IPS-NIHi11 (cell line): ENCODE results near the gene SRI.

Experiments
- DNase-seq: peaks from one replicate; pipeline ENCODE4 v3.0.0; 2012; ENCODE audit warnings: mixed read lengths, low spot score

Gene SRI

DNA sequence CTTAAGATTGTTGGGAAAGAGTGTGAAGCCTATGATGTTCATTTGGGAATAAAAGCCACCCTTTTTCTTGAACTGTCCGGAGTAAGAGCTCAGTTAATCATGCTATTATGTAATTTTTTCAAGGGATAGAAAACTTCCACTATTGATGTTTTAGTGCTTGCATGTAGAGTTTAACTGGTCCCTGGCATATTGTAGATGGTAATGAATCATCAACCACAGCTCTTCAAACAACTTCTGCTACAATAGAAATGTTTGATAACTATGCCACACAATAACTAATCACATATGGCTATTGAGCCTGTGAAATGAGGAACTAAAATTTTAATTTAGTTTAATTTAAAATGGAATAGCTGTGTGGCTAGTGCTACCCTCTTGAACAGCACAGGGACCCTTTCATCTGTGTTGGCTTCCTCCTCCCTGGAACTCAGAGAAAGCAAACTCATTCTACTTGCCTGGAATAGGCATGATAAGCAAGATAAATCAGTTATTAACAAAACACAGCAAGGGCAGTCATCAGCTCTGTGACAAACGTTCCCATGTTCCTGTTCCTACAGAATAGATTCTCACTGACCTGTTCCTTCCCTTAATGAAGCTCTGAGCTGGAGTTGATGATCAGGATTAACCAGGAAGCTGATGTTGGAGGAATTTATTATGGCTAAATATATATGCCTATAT, 4.9 kb upstream of the SRI start:
- DNase-seq, result no peak

DNA sequence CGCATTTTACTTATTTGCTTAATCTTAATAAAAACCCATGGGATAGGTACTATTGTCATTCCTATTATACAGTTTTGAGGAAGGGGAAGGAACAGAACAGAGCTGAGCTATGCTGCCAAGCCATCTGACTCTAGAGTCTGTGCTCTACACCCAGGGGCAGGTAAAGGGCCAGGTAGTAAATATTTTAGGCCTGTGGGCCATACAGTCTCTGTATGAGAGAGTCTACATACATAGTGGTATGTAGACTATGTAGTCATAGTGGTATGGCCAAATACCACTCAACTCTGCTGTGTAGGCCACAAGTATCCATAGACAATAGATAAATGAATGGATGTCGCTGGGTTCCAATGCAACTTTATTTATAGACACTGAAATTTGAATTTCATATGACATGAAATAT, 3.4 kb upstream of the SRI start:
- no peak for DNase-seq

- peak; percentile 42 for DNase-seq
Measured at GRCh38 chr7:88218836-88219605, 817 bp downstream of the SRI start.

DNA sequence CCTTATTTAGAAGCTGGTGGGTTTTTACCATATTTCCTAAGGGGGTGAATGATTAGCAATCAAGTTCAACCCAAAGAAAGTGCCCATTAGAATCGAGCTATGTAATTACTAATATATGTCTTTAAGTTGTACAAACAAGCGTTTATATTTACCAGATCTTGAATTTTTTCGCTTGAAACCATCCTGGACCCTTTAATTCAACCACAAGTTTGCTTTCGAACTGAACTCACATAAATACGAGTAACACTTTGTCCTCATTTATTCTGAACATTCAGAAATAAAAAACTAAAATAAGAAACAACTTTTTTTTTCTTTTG, 1.5 kb downstream of the SRI start:
- no peak for DNase-seq

GRCh38 chr7:88217675-88218428, 2.0 kb downstream of the SRI start:
- peak; percentile 16 for DNase-seq

- no peak for DNase-seq
Measured at GRCh38 chr7:88216276-88216675, 3.6 kb downstream of the SRI start.

DNA sequence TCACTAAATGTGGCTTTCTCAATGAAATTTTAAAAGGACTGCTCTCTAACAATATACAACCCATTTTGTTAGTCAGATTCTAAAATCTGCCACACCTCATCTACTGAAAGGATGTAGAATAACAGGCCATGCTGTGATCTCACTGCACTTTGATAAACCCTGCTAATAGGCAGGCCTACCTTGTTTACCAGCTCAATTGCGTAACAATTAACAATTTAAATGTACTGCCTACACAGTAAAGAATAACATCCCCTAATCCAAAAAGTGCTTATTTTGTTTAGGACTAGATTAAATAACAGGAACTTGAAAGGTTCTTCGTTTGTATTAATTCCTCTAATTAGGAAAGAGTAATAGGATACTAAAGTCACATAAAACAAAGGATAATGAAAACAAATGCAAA, 4.5 kb downstream of the SRI start:
- DNase-seq, result no peak

DNA sequence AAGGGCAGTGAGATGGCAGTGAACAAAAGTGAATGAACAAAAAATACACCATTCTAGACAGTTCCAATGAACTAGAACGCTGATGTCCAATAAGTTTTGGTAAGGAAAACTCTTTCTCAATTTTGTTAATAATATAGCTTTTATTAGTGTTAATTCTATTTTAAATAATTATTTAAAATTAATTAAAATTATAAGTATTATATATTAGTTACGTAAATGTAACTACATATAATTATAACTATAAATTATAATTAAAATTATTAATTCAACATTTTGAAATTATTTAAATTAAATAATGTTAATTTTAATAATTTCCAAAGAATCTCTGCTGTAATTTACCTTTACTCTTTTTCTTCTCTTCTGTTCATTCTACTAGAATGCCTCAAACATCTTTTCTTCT, 5.4 kb downstream of the SRI start:
- DNase-seq, result no peak

DNA sequence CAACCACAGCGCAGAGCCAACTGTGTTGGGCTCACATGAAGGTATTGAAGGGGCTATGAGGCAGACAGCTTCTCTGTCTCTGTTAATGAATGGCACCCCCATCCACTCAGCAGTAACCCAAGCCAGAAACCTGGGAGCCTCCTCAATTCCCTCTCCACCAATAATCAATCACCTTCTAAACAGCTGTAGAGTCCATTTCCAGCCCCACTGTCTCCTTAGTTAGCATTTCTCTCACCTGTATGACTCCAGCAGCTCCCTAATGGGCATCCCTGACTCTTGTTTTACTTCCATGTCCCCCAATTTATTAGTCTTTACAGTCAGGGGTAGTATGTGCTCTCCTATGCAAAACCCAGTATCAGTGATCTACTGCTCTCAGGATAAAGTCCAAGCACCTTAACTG, 6.9 kb downstream of the SRI start:
- no peak for DNase-seq

DNA sequence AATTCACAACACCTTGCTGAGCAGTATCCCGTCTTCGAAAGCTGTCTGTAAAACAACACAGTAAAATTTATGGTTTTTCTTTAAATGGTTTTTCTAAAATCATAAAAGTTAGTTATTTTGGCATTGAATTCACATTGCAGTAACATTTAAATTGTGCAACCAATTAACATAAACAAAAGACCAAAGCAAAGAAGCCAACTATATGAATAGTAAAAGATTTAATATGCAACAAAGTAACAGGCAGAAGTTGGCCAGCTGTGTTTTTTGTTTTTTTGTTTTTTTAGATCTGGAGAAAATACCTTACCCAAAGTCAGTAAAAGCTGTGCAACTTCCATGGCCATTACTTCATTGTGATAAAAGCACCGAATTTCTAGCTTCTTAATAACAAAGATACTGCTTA, 11.3 kb downstream of the SRI start:
- no peak for DNase-seq

DNA sequence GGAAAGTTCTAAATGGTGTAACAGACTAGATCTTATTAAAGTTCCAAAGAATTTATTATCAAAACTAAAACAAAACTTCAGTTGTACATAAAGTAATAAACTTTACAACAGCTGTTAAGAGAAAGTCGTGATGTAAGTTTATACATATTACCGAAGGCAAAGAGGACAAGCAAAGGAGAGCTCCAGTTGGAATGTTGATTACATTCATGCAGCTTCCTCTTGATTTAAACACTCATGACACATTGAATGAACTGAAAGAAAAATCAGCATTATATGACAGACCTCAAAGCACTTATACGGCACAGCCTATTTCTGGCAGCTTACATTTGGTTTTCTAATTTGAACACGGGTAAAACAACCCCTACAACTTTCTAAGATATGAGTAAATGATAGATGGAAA, 13.6 kb downstream of the SRI start:
- no peak for DNase-seq

DNA sequence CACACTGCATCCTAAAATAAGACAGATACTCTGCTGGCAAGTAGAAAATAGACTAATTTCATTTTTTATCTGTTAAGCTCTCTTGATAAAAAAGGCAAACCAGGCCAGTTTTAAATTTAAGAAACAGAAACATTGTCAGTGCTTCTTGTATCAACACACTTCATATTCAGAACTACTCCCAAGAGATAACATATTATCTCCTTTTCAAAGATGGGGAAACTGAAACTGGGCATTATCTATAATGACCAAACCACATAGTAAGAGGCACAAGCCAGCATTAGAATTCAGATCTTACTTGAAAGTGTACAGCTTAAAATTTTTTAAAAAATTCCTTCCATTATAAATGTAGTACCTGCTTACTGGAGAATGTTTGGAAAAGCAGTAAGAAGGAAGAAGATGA, 14.7 kb downstream of the SRI start:
- DNase-seq, result no peak

- DNase-seq, result no peak
Measured at GRCh38 chr7:88204525-88205110, 15.2 kb downstream of the SRI start.

GRCh38 chr7:88203401-88203800, 16.4 kb downstream of the SRI start:
- DNase-seq, result no peak

DNA sequence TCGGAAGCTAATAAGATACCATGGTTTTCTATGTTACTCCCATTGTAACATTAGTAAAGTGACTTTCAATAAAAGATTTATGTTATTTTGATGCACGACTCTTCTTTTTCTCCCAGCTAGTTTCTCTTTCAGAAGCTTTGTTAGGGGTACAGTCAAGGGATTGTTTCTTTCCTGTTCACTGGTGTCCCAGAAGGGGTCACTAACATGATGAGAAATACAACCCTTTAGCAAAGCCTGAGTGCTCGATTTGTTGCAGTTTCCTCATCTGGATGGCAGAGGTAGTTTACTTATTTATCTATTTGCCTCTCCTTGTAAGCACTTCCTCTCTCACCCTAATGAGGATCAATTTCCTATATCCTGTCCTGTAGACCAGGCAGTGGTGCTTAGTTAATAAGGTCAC, 17.0 kb downstream of the SRI start:
- no peak for DNase-seq

DNA sequence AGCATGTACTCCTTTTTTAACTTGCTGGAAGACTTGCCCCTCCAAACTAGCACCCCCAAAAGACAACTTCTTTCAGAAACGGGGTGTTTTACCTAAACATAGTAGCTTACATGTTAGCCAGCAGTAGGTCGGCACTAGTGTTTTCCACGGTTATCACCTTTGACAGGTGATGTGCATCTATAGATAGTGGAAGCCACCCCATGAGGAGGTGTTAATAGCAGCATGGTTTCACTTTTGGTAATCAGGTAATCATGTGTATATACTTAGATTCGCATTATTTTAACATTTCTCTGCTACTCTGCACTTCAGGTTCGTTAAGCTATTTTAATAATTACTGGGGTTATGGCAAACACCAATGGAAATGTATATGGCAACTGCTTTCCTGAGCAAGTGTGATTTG, 17.6 kb downstream of the SRI start:
- DNase-seq, result no peak

- no peak for DNase-seq
Measured at GRCh38 chr7:88201305-88201704, 18.5 kb downstream of the SRI start.

DNA sequence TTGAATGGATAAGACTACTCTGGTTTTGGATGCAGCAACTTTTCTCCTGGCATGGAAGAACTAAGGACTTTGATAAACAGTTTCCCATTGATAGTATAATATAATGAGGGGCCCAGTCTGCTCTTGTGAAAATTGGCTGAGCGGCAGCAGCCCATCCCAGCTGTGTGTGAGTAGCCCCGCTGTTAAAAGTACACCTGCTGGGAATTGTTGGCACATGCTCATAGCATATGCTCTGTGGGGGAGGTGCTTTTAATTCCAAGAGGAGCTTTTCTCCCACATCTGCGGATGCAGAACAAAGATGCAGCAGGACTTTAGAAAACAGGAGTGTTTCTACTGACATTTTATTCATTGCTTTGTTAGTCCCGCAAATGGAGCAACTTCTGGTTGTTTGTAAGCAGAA, 19.0 kb downstream of the SRI start:
- DNase-seq, result peak; percentile 22

DNA sequence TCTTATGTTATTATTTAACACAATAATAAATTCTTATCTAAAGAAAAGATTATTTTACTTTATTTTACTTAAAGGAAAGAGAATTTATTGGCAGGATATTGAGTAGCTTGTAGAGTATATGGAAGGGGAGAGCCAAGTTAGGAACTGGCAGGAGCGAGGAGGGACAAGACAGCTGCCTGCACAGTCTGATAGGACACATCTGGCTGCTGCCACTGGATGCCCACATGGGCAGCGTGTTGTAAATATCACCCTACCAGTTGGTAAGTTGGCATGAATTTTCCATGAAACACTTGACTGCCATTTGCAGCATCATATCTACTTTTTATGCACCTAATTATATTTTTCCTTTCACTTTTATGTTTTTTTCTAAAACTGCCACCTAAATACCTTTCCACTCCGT, 19.6 kb downstream of the SRI start:
- no peak for DNase-seq

GRCh38 chr7:88191911-88192310, 27.9 kb downstream of the SRI start:
- DNase-seq, result no peak

DNA sequence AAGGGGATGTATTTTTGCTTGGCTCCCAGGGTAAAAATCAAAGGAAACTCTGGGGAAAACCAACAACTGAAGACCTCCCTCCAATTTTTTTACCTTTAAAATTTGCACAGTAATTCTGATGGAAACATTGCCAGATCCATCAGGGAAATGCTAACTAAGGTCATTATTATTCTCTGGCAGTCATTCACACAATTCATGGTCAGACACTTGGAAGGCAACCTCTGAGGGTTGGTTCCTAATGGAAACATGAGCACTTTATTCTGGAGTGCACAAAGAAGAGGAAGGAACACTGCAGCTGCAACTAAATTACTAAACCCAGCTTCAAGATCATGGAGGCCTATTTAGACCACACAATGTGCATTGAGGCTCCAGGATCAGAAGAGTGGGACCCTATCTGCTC, 34.2 kb downstream of the SRI start:
- no peak for DNase-seq

DNA sequence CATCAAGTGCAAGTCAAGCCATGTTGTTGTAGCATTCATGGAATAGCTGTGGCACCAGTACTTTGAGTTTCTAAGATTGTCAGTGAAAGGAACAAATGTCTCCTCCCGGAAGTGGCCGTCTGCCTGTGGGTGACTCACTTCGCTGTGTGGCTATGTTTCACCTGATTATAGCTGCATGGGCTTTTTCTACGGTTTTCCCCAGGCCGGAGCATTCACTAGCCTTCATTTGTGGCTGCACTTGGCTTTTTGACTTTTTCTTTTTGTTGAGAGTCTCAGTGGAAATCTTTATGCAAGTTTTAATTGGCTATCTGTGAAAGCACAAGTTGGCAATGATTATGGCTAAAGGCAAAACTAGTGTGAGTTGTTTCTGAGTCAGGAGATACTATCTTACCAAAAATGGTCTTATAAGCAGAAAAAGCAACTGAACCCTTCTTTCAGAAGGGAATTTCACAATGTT, 35.0 kb downstream of the SRI start:
- DNase-seq, result no peak

- DNase-seq, result no peak
Measured at GRCh38 chr7:88183051-88183450, 36.8 kb downstream of the SRI start.
